Measurements from ENCODE around the gene RAB34. TPM values are rescaled to one million over a fixed set of nuclear protein-coding genes. Genes with fewer than 3 reads are reported as not detected.

The RAB34 gene
- total and polyA plus RNA-seq, 2 donors (not counting 3 experiments of a cell fraction or from before 2014, with no cell fraction given) = 62.3 to 113 TPM

- no peak overlapping the region for H3K4me2 ChIP-seq (ENCODE audit: insufficient read depth, low read length)
- H3K27me3 ChIP-seq (ENCODE audit: control insufficient read depth in 2 of 2, insufficient read depth in 2 of 2, low read length in 2 of 2) = no peaks in the 10 kb centered on the region
- no peak overlapping the region for H2AFZ ChIP-seq (ENCODE audit: low read depth, low read length)
- no peak overlapping the region for H3K4me3 ChIP-seq (replicated peaks in 1 of 3; ENCODE audit: insufficient read depth in 1 of 3, low read depth in 1 of 3, low read length in 3 of 3)
- TF ChIP-seq FOS (IDR thresholded peaks at IDR 0.05; ENCODE audit: borderline replicate concordance, insufficient read depth, low read length) (no peak), POLR2AphosphoS5 (IDR thresholded peaks at IDR 0.05; ENCODE audit: insufficient read depth, low read depth, low read length) (no peak), CTCF (IDR thresholded peaks at IDR 0.05; ENCODE audit: extremely low read depth in 1 of 2, insufficient read depth in 1 of 2, low read depth in 1 of 2, low read length in 2 of 2) (no peak), MYC (IDR thresholded peaks at IDR 0.05; ENCODE audit: low read depth, low read length) (no peak), POLR2A (IDR thresholded peaks at IDR 0.05; ENCODE audit: low read depth, low read length) (no peak), JUN (IDR thresholded peaks at IDR 0.05; ENCODE audit: borderline replicate concordance, insufficient read depth, insufficient read length, low read depth) (no peak)
- TF ChIP-seq, protein P1, sequence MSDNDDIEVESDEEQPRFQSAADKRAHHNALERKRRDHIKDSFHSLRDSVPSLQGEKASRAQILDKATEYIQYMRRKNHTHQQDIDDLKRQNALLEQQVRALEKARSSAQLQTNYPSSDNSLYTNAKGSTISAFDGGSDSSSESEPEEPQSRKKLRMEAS (IDR thresholded peaks at IDR 0.05; ENCODE audit: insufficient read depth, insufficient read length) = no peak
- no peaks in the 10 kb centered on the region for H4K20me1 ChIP-seq (replicated peaks; ENCODE audit: control insufficient read depth, extremely low read depth, insufficient read depth, low read length)
- ChIA-PET POLR2A (no interaction called here), CTCF (interaction anchor here (1.0 kb wide), 1 partner anchor 36 kb away, joined by 7 read pairs; no protein-coding TSS in a partner anchor)
- no peak overlapping the region for H3K9ac ChIP-seq (replicated peaks; ENCODE audit: extremely low read depth, insufficient read depth, low read length)
- no peaks in the 10 kb centered on the region for H3K4me1 ChIP-seq (ENCODE audit: control insufficient read depth, extremely low read depth, insufficient read depth, low read length)
- intact Hi-C loops (cut with micrococcal nuclease) (no loop called here), dilution Hi-C loops (cut with MboI; ENCODE audit: extremely low pct_ligation_motif_present, low sequenced_read_pairs) (no loop called here)
- no peaks in the 10 kb centered on the region for H3K9me1 ChIP-seq (replicated peaks; ENCODE audit: control insufficient read depth, extremely low read depth, insufficient read depth, low read length)
- H3K79me2 ChIP-seq (ENCODE audit: control insufficient read depth, insufficient read depth, low read length) = no peaks in the 10 kb centered on the region
- BruUV-seq (replicated peaks) = no TSS peak
- no peaks in the 10 kb centered on the region for H3K9me3 ChIP-seq (replicated peaks; ENCODE audit: control insufficient read depth, insufficient read depth, low read length)
- FAIRE-seq (no peak), DNase-seq (ENCODE audit: low read depth, low spot score) (no peak)
- H3K36me3 ChIP-seq (ENCODE audit: control insufficient read depth in 2 of 2, extremely low read depth in 1 of 2, insufficient read depth in 2 of 2, low read length in 2 of 2) = peaks cover 40 to 63% of the 10 kb centered on the region in 2 experiments
- H3K27ac ChIP-seq (ENCODE audit: insufficient read depth, low read depth, low read length) = no peak overlapping the region
These were observed 35.0 kb downstream of the RAB34 start for GRCh38 chr17:28682655-28683054.

Data from endothelial cell of umbilical vein (primary cell).